Omental fat pad (tissue), 4 donors: ENCODE data around the gene CIAO3. TPM values are rescaled to one million over a fixed set of nuclear protein-coding genes. Genes with fewer than 3 reads are reported as not detected.

Experiments used
- ATAC-seq: fragments of 150-250 bp; one replicate; pipeline ENCODE4 v1.9.1; 2016; ENCODE audit warnings: mild to moderate bottlenecking, moderate library complexity; ENCODE audit not compliant: low FRiP score
- DNase-seq: peaks from one replicate; pipeline ENCODE4 v3.0.0-alpha.2; 2019; ENCODE audit warnings: low spot score
- CTCF ChIP-seq, 3 donors: fragments of 450-650 bp; IDR thresholded peaks; one replicate each; pipeline ENCODE4 v1.5.1; 2016 to 2017; ENCODE audit warnings: antibody characterized with exemption in 3 of 3, mild to moderate bottlenecking in 3 of 3, moderate library complexity in 2 of 3
- total RNA-seq, 4 donors: library from RNA; depleted of rRNA; stranded (reverse); fragments of >200 nt; gene quantifications; one replicate each; pipeline ENCODE4 v1.1.0, GENCODE V29; 2016

Gene CIAO3
- total RNA-seq, 4 donors from 2014 or later, result 17.6 to 26.8 (median 22.1) TPM

- no peak for TF ChIP-seq CTCF (IDR thresholded peaks at IDR 0.05)
- DNase-seq (no peak), ATAC-seq (peak; percentile 13)
Observed at GRCh38 chr16:775236-775796, 34.5 kb upstream of the CIAO3 start.

GRCh38 chr16:774086-775001, 33.5 kb upstream of the CIAO3 start:
- no peak for TF ChIP-seq CTCF (IDR thresholded peaks at IDR 0.05)
- DNase-seq (no peak), ATAC-seq (no peak)

GRCh38 chr16:772959-773358, 32.2 kb upstream of the CIAO3 start:
- ATAC-seq, result no peak
- TF ChIP-seq CTCF (IDR thresholded peaks at IDR 0.05), result no peak
- DNase-seq, result no peak

GRCh38 chr16:770411-770810, 29.6 kb upstream of the CIAO3 start:
- TF ChIP-seq CTCF (IDR thresholded peaks at IDR 0.05), result no peak
- DNase-seq (no peak), ATAC-seq (no peak)

- no peak for TF ChIP-seq CTCF (IDR thresholded peaks at IDR 0.05)
- ATAC-seq, result peak; percentile 16
Observed at GRCh38 chr16:769934-770333, 29.1 kb upstream of the CIAO3 start.

GRCh38 chr16:769184-769784, 28.5 kb upstream of the CIAO3 start:
- DNase-seq (no peak), ATAC-seq (peak; percentile 20)
- TF ChIP-seq CTCF (IDR thresholded peaks at IDR 0.05), result no peak

More at GRCh38 chr16:769934-770333, 29.1 kb upstream of the CIAO3 start:
- no peak for DNase-seq
